Right lobe of liver (tissue), 4 donors: ENCODE data around the gene GIMAP7.

Source experiments
- CTCF ChIP-seq, 4 donors: fragments of 200-600 bp in 3 of 4; fragments of 450-650 bp in 1 of 4; IDR thresholded peaks; one replicate each; pipeline versions ENCODE4 v1.5.1 to v1.8.0; 2016 to 2022; ENCODE audit warnings: antibody characterized with exemption in 4 of 4, mild to moderate bottlenecking in 2 of 4
- POLR2A ChIP-seq: fragments of 450-650 bp; IDR thresholded peaks from one replicate; pipeline ENCODE4 v1.6.1; 2017; ENCODE audit warnings: antibody characterized with exemption, mild to moderate bottlenecking
- donor health status: DM: no; HTN: no; CAD: no.
- donor health status: DM: no; HTN: no; CAD: no.
- donor health status: DM: no; HTN: yes; CAD: no.

GRCh38 chr7:150560486-150560885 lies 45.8 kb downstream of the GIMAP7 start:
- no peak for TF ChIP-seq CTCF (IDR thresholded peaks at IDR 0.05)
- no peak for TF ChIP-seq POLR2A
